Activated CD8-positive, alpha-beta memory T cell treated with anti-CD3 and anti-CD28 coated beads, Interleukin-2, amount 10 ng/mL, durations not matched to agents 7 days and 5 days (primary cell): ENCODE results near the gene KRTAP10-3. TPM values are rescaled to one million over a fixed set of nuclear protein-coding genes. Genes with fewer than 3 reads are reported as not detected.
"Not testable (repeated sequence)": the region's sequence is repeated elsewhere in the genome, so short reads cannot be mapped to it uniquely, and the experiment has no call there.

Experiments used
- ATAC-seq: fragments of 150-1000 bp; cut with Tn5 transposase; one replicate; pipeline ENCODE4 v1.10.0; 2021; ENCODE audit warnings: moderate library complexity
- CTCF ChIA-PET: fragments of 350-600 bp; sonication (Branson Sonifier 250); formaldehyde crosslinking; loops from one replicate; lab custom pipeline; 2021; ENCODE audit warnings: antibody characterized with exemption; lab: Charles Lee
- DNase-seq: peaks from one replicate; pipeline ENCODE4 v3.0.0-alpha.2; 2020
- H3K27ac Mint-ChIP-seq: one replicate; pipeline ENCODE4 v1.8.0; 2021; ENCODE audit warnings: mild to moderate bottlenecking, mixed read lengths
- H3K27me3 Mint-ChIP-seq: one replicate; pipeline ENCODE4 v1.8.0; 2021; ENCODE audit warnings: mixed read lengths
- H3K36me3 Mint-ChIP-seq: one replicate; pipeline ENCODE4 v1.8.0; 2021; ENCODE audit warnings: mild to moderate bottlenecking, mixed read lengths
- H3K4me1 Mint-ChIP-seq: one replicate; pipeline ENCODE4 v1.8.0; 2021; ENCODE audit warnings: mixed read lengths
- H3K4me3 Mint-ChIP-seq: one replicate; pipeline ENCODE4 v1.8.0; 2021; ENCODE audit warnings: mild to moderate bottlenecking, moderate library complexity, mixed read lengths
- H3K9me3 Mint-ChIP-seq: one replicate; pipeline ENCODE4 v1.8.0; 2022; ENCODE audit warnings: low read depth, mixed read lengths
- total RNA-seq, 2 experiments: library from RNA; stranded (reverse); gene quantifications; one replicate each; pipeline ENCODE4 v1.2.3, GENCODE V29; 2021

Gene KRTAP10-3
- total RNA-seq, 2 experiments from 2014 or later: not detected

DNA sequence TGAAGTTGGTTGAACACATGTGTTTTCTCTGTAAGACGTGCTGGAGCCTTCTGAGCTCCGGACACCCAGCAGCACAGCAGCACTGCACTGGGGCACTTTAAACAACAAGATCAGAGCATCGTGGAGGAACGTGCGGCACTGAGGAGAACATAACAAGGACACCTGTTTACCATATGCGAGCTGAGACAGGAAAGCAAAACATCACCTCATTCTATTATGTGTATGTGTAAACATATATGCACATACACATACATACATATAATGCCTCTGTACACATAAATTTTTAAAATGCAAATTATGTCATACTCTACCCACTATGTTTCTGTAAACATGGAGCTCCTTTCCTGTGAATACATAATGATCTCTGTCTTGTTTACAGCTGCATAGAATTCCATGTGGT lies 36.9 kb upstream of the KRTAP10-3 start:
- peaks cover 2% of the 10 kb centered on the region for H3K27me3 Mint-ChIP-seq
- no peaks in the 10 kb centered on the region for H3K4me1 Mint-ChIP-seq
- CTCF ChIA-PET: interaction anchor here (0.6 kb wide), 1 partner anchor 202 kb away, joined by 3 read pairs; no protein-coding TSS in a partner anchor
- H3K27ac Mint-ChIP-seq: no peak overlapping the region
- H3K9me3 Mint-ChIP-seq: no peaks in the 10 kb centered on the region
- ATAC-seq: no peak
- no peak overlapping the region for H3K4me3 Mint-ChIP-seq
- H3K36me3 Mint-ChIP-seq: no peaks in the 10 kb centered on the region
- DNase-seq: peak; percentile 29

- Mint-ChIP-seq H3K9me3 (no peaks in the 10 kb centered on the region), H3K4me1 (no peaks in the 10 kb centered on the region), H3K36me3 (no peaks in the 10 kb centered on the region), H3K27me3 (peaks cover 2% of the 10 kb centered on the region), H3K27ac (no peak overlapping the region), H3K4me3 (no peak overlapping the region)
- DNase-seq (peak; percentile 9), ATAC-seq (no peak)
- CTCF ChIA-PET: no interaction called here
These were observed 35.9 kb upstream of the KRTAP10-3 start for GRCh38 chr21:44594406-44594916.

GRCh38 chr21:44593598-44594405 lies 35.2 kb upstream of the KRTAP10-3 start:
- CTCF ChIA-PET: no interaction called here
- no peaks in the 10 kb centered on the region for H3K9me3 Mint-ChIP-seq
- no peaks in the 10 kb centered on the region for H3K4me1 Mint-ChIP-seq

GRCh38 chr21:44592446-44593311 lies 34.1 kb upstream of the KRTAP10-3 start, which contains the start of gene KRTAP10-6:
Gene KRTAP10-6 (minus strand): TSS chr21:44592505. CDS start chr21:44592484, 21 bp downstream.
- no peak within 1 kb of the TSS for H3K27ac Mint-ChIP-seq
- no peak for ATAC-seq
- DNase-seq: peak; percentile 37
- no peaks in the 10 kb centered on the region for H3K4me1 Mint-ChIP-seq
- H3K36me3 Mint-ChIP-seq: no peaks in the 10 kb centered on the region
- no peaks in the 10 kb centered on the region for H3K9me3 Mint-ChIP-seq
- H3K27me3 Mint-ChIP-seq: peaks cover 9% of the 10 kb centered on the region
- no peak within 1 kb of the TSS for H3K4me3 Mint-ChIP-seq
- CTCF ChIA-PET: no interaction called here

More at GRCh38 chr21:44593598-44594405, 35.2 kb upstream of the KRTAP10-3 start:
- H3K27ac Mint-ChIP-seq: no peak overlapping the region
- H3K4me3 Mint-ChIP-seq: no peak overlapping the region
- peaks cover 2% of the 10 kb centered on the region for H3K27me3 Mint-ChIP-seq
- H3K36me3 Mint-ChIP-seq: no peaks in the 10 kb centered on the region
- ATAC-seq (no peak), DNase-seq (peak; percentile 34)

GRCh38 chr21:44591801-44592130 lies 33.2 kb upstream of the KRTAP10-3 start:
- ATAC-seq, CTCF ChIA-PET, H3K36me3 Mint-ChIP-seq, H3K27ac Mint-ChIP-seq, H3K4me3 Mint-ChIP-seq, H3K9me3 Mint-ChIP-seq, H3K4me1 Mint-ChIP-seq: not testable (repeated sequence)
- DNase-seq: peak; percentile 29
- peaks cover 12% of the 10 kb centered on the region for H3K27me3 Mint-ChIP-seq

- peaks cover 18% of the 10 kb centered on the region for H3K27me3 Mint-ChIP-seq
- H3K27ac Mint-ChIP-seq, H3K9me3 Mint-ChIP-seq, H3K4me1 Mint-ChIP-seq, CTCF ChIA-PET, ATAC-seq, H3K4me3 Mint-ChIP-seq, H3K36me3 Mint-ChIP-seq: not testable (repeated sequence)
- peak; percentile 34 for DNase-seq
These were observed 32.6 kb upstream of the KRTAP10-3 start for GRCh38 chr21:44590897-44591800.

- H3K27ac Mint-ChIP-seq: no peak overlapping the region
- H3K36me3 Mint-ChIP-seq: no peaks in the 10 kb centered on the region
- no peaks in the 10 kb centered on the region for H3K4me1 Mint-ChIP-seq
- no peak for ATAC-seq
- H3K9me3 Mint-ChIP-seq: peaks cover 3% of the 10 kb centered on the region
- CTCF ChIA-PET: no interaction called here
- no peak overlapping the region for H3K4me3 Mint-ChIP-seq
- peak; percentile 36 for DNase-seq
- H3K27me3 Mint-ChIP-seq: peaks cover 26% of the 10 kb centered on the region
These were observed 31.7 kb upstream of the KRTAP10-3 start for GRCh38 chr21:44590311-44590721.

GRCh38 chr21:44589586-44590305 lies 31.2 kb upstream of the KRTAP10-3 start:
- Mint-ChIP-seq H3K27ac (no peak overlapping the region), H3K36me3 (no peaks in the 10 kb centered on the region), H3K9me3 (peaks cover 3% of the 10 kb centered on the region), H3K4me1 (no peaks in the 10 kb centered on the region), H3K4me3 (no peak overlapping the region), H3K27me3 (peaks cover 29% of the 10 kb centered on the region)
- no peak for DNase-seq
- no peak for ATAC-seq
- CTCF ChIA-PET: no interaction called here

DNA sequence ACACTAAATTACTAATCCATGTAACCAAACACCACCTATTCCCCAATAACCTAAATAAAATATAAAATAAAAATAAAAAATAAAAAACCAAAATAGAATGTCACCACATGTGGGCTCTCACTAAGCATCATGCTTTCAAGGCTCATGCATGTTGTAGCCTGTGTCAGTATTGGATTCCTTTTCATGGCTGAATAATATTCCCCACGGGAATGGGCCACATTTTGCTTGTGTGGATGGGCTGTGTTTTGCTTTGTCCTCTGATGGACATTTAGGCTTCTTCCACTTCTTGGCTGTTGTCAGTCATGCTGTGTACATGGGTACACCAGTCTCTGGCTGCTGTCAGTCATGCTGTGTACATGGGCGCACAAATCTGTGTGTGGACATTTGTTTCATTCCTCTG lies 30.5 kb upstream of the KRTAP10-3 start:
- Mint-ChIP-seq H3K4me3 (no peak overlapping the region), H3K27ac (no peak overlapping the region), H3K9me3 (peaks cover 3% of the 10 kb centered on the region), H3K36me3 (no peaks in the 10 kb centered on the region), H3K27me3 (peaks cover 33% of the 10 kb centered on the region), H3K4me1 (peaks cover 5% of the 10 kb centered on the region)
- no peak for ATAC-seq
- CTCF ChIA-PET: no interaction called here
- peak; percentile 18 for DNase-seq

- Mint-ChIP-seq H3K9me3 (peaks cover 13% of the 10 kb centered on the region), H3K4me3 (no peak overlapping the region), H3K36me3 (peaks cover 5% of the 10 kb centered on the region), H3K27ac (no peak overlapping the region), H3K27me3 (peaks cover 35% of the 10 kb centered on the region), H3K4me1 (peaks cover 14% of the 10 kb centered on the region)
- ATAC-seq: no peak
- CTCF ChIA-PET: no interaction called here
- no peak for DNase-seq
These were observed 27.3 kb upstream of the KRTAP10-3 start for GRCh38 chr21:44585892-44586291.

DNA sequence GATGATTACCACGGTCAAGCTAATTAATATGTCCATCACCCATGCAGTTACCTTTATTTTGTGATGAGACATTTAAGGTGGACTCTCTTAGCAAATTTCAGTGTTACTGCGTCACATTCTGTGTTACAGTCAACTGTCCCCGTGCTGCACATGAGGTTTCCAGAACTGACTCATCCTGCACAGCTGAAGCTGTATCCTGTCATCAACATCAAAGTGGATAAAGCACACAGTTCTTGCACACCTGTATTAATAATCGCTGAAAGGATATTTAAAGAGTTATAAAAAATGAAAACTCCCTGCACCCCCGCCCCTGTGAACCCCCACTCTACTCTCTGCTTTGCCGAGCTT lies 25.2 kb upstream of the KRTAP10-3 start:
- ATAC-seq (peak; percentile 83), DNase-seq (peak; percentile 72)
- Mint-ChIP-seq H3K27me3 (peaks cover 35% of the 10 kb centered on the region), H3K4me1 (peaks cover 14% of the 10 kb centered on the region), H3K36me3 (peaks cover 9% of the 10 kb centered on the region), H3K4me3 (no peak overlapping the region), H3K27ac (no peak overlapping the region), H3K9me3 (peaks cover 21% of the 10 kb centered on the region)
- CTCF ChIA-PET: interaction anchor here (0.9 to 1.1 kb wide), 2 partner anchors 73 to 210 kb away, joined by 4 read pairs; no protein-coding TSS in a partner anchor

GRCh38 chr21:44583089-44583799 lies 24.6 kb upstream of the KRTAP10-3 start:
- Mint-ChIP-seq H3K4me3 (no peak overlapping the region), H3K9me3 (peaks cover 22% of the 10 kb centered on the region), H3K4me1 (peaks cover 14% of the 10 kb centered on the region), H3K27me3 (peaks cover 34% of the 10 kb centered on the region), H3K27ac (no peak overlapping the region), H3K36me3 (peaks cover 9% of the 10 kb centered on the region)
- DNase-seq (no peak), ATAC-seq (no peak)
- CTCF ChIA-PET: interaction anchor here (0.9 to 1.1 kb wide), 2 partner anchors 73 to 210 kb away, joined by 4 read pairs; no protein-coding TSS in a partner anchor
